Astrocyte (in vitro differentiated cells and primary cell): ENCODE measurements around the gene MXRA7.

ENCODE experiments used
- EZH2 ChIP-seq: IDR thresholded peaks from 2 replicates; pipeline ENCODE4 v1.6.1; 2012; ENCODE audit warnings: mild to moderate bottlenecking, low read length, inconsistent platforms; ENCODE audit not compliant: insufficient read depth
- TF ChIP-seq, protein P1 (sequence below): IDR thresholded peaks from 2 replicates; pipeline ENCODE4 v1.5.1; 2011; ENCODE audit warnings: low read depth, mild to moderate bottlenecking, inconsistent platforms, low read length, moderate library complexity; ENCODE audit not compliant: insufficient read depth

DNA sequence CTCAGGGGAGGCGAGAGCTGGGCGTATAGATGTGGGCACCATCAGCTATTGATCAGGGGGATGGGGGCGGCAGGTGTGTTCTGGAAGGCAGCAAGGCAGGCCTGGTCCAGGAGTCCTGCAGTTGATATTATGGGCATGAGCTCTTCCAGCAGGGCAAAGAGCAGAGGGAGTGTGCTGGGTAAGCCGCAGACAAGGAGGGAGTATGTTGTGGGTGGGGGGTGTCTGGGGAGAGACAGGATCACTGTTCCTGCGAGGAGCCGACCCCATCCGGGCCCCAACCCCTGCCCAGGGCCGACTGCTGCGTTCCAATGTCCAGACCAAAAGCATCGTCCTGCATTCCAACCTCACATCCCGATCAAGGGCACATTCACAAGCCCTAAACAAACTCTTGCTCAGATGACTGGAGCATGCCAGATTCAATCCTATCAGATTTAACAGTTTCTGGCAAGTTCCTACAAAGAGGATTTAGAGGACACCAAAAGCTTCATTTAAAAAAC is 9.2 kb downstream of the MXRA7 start:
- TF ChIP-seq, protein P1, sequence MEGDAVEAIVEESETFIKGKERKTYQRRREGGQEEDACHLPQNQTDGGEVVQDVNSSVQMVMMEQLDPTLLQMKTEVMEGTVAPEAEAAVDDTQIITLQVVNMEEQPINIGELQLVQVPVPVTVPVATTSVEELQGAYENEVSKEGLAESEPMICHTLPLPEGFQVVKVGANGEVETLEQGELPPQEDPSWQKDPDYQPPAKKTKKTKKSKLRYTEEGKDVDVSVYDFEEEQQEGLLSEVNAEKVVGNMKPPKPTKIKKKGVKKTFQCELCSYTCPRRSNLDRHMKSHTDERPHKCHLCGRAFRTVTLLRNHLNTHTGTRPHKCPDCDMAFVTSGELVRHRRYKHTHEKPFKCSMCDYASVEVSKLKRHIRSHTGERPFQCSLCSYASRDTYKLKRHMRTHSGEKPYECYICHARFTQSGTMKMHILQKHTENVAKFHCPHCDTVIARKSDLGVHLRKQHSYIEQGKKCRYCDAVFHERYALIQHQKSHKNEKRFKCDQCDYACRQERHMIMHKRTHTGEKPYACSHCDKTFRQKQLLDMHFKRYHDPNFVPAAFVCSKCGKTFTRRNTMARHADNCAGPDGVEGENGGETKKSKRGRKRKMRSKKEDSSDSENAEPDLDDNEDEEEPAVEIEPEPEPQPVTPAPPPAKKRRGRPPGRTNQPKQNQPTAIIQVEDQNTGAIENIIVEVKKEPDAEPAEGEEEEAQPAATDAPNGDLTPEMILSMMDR = no peak
- no peak for TF ChIP-seq EZH2
